HL-60/S4 (cell line): Measurements from ENCODE around the gene DNAL4.

Experiments used
- in situ Hi-C: fragments of 300-500 bp; cut with MboI; formaldehyde crosslinking; loops from 2 replicates; pipeline ENCODE4 v1.14.3; 2022; ENCODE audit warnings: low sequenced_read_pairs

DNAL4 gene

GRCh38 chr22:38793721-38794466 is at the start of gene DNAL4:
Gene DNAL4, minus strand, starts transcription at chr22:38794143. Its CDS starts 11,412 bp downstream, at chr22:38782731.
- in situ Hi-C loops = no loop called here

- in situ Hi-C loops = no loop called here
Observed at GRCh38 chr22:38843201-38843656, 49.3 kb upstream of the DNAL4 start.

- in situ Hi-C loops = no loop called here
Observed at GRCh38 chr22:38842512-38843200, 48.7 kb upstream of the DNAL4 start.

GRCh38 chr22:38841635-38842034 is 47.7 kb upstream of the DNAL4 start:
- in situ Hi-C loops = no loop called here

- in situ Hi-C loops = no loop called here
Observed at GRCh38 chr22:38841211-38841610, 47.3 kb upstream of the DNAL4 start.

- in situ Hi-C loops = no loop called here
Observed at GRCh38 chr22:38840129-38840528, 46.2 kb upstream of the DNAL4 start.

- in situ Hi-C loops = no loop called here
Observed at GRCh38 chr22:38839686-38840085, 45.7 kb upstream of the DNAL4 start.

- in situ Hi-C loops = no loop called here
Observed at GRCh38 chr22:38837414-38837928, 43.5 kb upstream of the DNAL4 start.

GRCh38 chr22:38835888-38836301 is 42.0 kb upstream of the DNAL4 start:
- in situ Hi-C loops = no loop called here

GRCh38 chr22:38834991-38835390 is 41.0 kb upstream of the DNAL4 start:
- in situ Hi-C loops = no loop called here

GRCh38 chr22:38834215-38834953 is 40.4 kb upstream of the DNAL4 start:
- in situ Hi-C loops = no loop called here

- in situ Hi-C loops = no loop called here
Observed at GRCh38 chr22:38833061-38833460, 39.1 kb upstream of the DNAL4 start.

GRCh38 chr22:38832005-38832978 is 38.3 kb upstream of the DNAL4 start:
- in situ Hi-C loops = no loop called here

- in situ Hi-C loops = no loop called here
Observed at GRCh38 chr22:38831166-38831945, 37.4 kb upstream of the DNAL4 start.

- in situ Hi-C loops = no loop called here
Observed at GRCh38 chr22:38830845-38831108, 36.8 kb upstream of the DNAL4 start.

- in situ Hi-C loops = no loop called here
Observed at GRCh38 chr22:38830026-38830844, 36.3 kb upstream of the DNAL4 start.

- in situ Hi-C loops = no loop called here
Observed at GRCh38 chr22:38829485-38829884, 35.5 kb upstream of the DNAL4 start.

- in situ Hi-C loops = no loop called here
Observed at GRCh38 chr22:38828616-38829205, 34.8 kb upstream of the DNAL4 start.
